EH (cell line): Measurements from ENCODE around the gene TMIGD2.
"Not testable (repeated sequence)": the region's sequence is repeated elsewhere in the genome, so short reads cannot be mapped to it uniquely, and the experiment has no call there.

Experiments used
- DNase-seq: peaks from one replicate; pipeline ENCODE4 v3.0.0-alpha.2; 2015; ENCODE audit warnings: low read depth

TMIGD2 gene

DNA sequence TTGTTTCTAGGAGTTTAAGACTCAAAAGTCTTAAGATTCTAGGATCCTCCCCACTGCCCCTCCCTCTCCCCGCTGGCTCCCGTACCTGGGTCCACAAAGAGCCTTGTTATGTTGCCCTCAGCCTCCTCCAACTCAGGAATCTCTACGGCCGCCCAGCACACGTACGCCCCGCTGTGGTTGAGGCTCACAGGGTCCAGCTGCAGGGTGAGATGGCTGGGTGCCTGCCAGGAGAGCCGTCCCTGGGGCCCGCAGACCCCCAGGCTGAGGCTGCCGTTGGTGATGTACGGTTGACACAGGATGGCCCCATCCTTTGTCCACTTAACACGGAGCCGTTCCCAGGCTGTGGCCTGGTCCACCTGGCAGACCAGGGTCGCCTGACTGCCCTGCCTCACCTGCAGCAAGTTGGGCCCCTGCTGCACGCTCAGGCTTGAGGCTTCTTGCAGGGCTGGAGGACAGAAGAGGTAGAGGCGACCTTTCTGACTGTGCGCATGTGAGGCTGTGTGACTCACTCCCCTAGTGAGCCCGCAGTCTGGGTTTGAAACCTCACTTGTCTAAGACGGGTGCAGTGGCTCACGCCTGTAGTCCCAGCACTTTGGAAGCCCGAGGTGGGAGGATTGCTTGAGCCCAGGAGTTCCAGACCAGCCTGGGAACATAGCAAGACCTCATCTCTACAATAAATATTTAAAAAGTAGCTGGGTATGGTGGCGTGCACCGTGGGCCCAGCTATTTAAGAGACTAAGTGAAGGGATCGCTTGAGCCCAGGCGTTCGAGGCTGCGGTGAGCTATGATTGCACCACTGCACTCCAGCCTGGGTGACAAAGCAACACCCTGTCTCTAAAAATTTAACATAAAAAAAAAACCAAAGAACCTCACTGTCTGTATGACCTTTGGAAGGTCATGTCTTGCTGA, 4.0 kb downstream of the TMIGD2 start:
- DNase-seq: no peak

DNA sequence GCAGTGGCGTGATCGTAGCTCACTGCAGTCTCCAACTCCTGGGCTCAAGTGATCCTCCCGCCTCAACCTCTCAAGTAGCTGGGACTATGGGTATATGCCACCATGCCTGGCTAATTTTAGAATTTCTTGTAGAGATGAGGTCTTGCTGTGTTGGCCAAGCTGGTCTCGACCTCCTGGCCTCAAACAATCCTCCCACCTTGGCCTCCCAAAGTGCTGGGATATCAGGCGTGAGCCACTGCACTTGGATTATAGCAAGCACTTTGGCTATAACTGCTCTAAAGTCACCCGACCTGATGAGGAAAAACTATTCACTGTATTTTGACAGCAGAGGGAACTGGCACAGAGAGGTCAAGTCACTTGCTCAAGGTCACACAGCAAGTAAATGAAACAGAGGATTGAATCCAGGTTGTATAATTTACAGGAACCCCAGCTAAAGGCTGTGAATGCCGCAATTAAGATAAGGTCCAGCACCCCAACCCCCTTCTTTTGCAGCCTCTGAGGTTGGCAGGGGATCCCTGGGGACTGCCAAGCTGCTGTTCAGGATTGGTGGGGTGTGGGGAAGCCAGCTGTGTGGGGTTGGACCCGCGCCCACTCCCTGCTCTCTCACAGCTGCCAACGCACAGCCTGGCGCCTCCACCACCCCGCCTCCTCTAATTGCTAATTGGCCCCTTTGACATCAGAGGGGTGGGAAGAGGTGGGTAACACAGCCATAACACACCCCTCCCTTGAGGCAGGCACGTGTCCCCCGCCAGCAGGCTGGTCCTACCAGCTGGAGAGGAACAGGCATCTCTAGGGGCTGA, 6.0 kb downstream of the TMIGD2 start:
- DNase-seq: no peak

DNA sequence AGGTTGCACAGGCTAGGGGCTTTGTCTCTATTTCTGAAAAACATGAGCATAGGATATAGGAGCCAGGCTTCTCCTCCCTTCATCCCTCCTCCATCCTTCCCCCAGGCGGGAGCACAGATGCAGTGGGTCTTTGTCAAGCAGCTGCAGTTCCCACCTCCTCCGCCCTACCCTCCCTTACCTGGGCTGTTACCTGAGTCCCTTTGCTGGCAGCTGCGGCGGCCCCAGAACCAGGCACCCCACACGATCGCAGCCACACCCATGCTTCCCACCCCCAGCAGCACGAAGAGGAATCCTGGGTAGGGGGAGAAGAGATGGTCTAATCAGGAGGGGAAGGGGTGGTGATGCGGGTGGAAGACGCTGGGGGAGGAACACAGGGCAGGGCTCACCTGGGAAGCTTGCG, 7.8 kb downstream of the TMIGD2 start:
- DNase-seq: no peak

DNA sequence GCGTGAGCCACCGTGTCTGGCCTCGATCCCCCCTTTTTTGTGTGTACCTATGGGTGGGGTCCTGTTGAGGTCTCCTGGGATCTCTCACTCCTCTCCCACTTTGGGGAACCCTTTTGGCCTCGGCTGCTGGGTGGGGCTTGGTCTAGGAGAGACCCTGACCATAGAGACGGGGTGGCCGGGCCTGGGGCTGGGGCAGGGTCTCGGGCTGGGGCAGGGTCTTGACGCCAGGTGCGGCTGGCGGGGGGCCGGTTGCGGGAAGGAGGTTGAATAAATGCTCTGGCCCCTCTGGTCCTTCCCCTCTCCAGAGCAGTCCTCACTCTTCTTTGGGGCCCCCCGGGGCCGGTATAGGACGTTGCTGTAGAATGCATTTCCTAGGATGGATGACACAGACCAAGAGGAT, 9.7 kb downstream of the TMIGD2 start:
- no peak for DNase-seq

DNA sequence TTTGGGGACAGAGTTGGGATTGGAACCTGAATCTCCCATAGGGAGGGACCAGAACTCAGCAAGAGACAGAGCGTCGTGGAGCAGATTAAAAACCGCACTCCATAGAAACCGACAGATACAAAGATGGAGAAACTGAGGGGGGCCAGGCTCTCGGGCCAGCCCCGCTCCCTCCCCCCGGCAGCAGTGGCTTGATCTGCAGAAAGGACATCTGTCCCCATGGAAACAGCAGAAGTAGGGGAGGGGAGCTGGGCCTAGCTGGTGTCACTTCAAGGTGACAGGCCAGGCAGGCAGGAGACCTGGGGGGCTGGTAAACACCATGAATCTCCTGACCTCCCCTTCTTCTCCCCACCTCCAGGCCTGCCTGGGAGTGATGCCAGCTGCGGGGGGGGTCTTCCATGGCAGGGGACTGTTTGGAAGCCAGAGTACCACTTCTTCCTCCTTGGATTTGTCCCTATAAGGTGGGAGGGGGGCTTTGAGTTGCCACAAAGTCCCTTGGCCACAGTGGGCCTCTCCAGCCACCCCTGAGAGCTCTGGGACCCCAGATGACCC, 10.9 kb downstream of the TMIGD2 start:
- no peak for DNase-seq

DNA sequence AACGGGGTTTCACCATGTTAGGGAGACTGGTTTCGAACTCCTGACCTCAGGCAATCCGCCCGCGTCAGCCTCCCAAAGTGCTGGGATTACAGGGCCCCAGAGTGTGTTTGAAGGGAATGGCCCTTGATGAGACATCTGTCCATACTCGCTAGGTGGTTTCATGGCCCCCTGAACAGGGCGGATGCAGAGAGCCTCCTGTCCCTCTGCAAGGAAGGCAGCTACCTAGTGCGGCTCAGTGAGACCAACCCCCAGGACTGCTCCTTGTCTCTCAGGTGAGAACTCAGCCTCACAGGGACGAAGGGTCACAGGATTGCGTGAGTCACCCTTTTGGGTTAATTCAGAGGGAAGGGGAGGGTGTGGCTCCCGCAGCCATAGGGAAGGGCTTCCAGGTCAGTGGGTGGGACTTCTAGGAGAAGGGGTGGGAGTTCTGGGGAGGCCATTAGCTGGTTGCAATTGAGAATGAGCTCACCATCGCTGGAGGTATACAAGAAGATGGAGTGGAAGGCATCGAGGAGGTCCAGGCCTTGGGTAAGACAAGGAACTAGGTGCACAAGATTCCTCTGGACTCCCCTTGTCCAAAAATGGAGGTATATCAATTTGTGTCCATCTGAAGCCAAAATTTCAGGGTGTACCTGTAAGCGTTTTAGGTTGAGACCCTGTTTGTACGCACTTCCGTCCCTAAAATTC, 14.0 kb downstream of the TMIGD2 start:
- DNase-seq: no peak

DNA sequence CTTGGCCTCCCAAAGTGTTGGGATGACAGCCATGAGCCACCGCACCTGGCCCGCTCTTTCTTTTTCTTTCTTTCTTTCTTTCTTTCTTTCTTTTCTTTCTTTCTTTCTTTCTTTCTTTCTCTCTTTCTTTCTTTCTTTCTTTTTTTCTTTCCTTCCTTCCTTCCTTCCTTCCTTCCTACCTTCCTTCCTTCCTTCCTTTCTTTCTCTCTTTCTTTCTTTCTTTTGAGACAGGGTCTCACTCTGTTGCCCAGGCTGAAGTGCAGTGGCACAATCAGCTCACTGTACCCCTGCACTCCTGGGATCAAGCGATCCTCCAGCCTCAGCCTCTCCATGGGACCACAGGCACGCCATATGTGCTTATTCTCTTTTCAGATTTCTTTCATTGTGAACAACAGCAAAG, 16.0 kb downstream of the TMIGD2 start:
- not testable (repeated sequence) for DNase-seq

DNA sequence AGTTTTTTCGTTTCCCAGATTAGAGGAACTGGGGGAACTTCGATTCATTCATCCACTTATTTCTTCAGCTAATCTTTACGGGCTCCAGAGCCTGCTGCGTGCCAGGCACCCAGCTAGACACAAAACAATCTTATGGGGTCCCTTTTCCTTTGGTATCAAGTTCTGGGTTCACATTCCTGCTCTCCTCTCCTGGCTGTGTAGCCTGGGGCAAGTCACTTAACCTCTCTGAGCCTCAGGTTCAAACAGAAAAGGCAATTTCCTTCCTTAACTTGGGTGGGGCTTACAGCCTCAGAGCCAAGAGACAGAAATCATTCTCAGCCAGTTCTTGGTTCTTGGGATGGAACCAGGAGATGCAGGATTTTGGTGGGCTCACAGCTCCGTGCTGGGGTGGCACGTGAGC, 17.2 kb downstream of the TMIGD2 start:
- DNase-seq: no peak

DNA sequence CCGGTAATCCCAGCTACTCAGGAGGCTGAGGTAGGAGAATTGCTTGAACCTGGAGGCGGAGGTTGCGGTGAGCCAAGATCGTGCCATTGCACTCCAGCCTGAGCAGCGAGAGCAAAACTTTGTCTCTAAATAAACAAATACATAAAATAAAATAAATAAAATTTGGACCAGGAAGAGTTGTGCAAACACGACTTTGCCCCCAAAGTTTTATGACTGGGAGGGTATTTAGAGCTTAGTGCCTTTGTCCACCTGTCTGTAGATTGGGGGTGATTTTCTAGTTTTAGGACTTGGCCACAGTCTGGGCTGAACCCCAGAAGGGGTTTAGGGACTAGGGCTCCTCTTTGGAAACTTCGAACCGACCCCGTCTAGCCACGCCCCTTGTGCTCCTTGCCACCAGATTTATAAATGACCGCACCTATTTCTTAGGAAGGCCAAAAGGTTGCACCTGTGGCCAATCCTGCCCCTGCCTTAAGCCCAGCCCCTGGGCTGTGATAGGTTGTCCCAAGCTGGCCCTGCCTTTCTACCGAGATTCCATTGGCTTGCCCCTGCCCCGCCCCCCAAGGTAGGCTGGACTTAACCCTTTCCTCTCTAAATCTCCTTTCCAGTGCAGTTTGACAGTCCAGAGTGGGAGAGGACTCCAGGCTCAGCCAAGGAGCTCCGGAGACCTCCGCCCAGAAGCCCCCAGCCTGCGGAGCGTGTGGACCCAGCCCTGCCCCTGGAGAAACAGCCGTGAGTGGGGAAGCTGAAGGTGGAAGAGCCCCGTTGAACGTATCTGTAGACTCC, 17.8 kb downstream of the TMIGD2 start:
- peak; percentile 16 for DNase-seq

DNA sequence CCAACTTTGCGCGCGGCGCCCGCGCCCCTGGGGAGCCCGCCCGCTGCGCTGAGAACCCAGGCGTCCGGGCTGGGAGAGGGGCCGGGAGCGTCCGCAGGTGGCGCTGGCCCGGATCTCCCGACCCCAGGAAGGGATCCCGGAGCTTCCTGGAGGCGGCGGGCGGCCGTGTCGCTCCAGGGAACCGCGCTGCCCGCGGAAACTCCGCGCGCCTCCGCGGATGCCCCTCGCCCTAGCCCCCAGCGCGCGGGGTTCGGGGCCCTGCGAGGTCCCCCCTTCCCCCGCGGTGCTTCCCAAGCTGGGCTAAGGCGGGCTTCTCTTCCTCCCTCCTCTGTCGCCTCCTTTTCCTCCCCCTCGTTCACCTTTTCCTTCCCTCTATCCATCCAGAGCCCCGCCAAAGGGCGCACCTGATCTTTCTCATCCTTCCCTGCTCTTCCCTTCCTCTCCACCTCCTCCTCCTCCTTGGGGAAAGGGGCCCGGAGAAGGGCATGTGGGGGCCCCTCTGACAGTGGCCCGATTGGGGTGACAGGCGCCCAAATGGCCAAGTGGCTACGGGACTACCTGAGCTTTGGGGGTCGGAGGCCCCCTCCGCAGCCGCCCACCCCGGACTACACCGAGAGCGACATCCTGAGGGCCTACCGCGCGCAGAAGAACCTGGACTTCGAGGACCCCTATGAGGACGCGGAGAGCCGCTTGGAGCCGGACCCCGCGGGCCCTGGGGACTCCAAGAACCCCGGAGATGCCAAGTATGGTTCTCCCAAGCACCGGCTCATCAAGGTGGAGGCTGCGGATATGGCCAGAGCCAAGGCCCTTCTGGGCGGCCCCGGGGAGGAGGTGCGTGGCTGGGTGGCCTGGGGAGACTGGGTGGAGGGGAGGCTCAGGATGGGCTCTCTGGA, 22.4 kb downstream of the TMIGD2 start:
- no peak for DNase-seq

DNA sequence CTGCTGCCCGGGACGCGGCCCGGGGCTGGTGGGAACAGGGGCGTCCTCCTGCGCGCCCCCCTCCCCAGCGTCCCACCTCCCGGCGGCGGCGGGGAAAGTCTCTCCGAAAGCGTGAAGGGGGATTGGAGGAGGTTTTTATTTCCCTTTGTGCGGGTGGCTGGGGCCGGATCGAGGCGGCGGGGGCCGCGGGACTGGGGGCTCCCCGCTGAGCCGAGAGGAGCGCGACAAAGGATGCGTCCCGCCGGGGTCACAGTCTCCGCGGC, 23.0 kb downstream of the TMIGD2 start:
- DNase-seq: no peak

DNA sequence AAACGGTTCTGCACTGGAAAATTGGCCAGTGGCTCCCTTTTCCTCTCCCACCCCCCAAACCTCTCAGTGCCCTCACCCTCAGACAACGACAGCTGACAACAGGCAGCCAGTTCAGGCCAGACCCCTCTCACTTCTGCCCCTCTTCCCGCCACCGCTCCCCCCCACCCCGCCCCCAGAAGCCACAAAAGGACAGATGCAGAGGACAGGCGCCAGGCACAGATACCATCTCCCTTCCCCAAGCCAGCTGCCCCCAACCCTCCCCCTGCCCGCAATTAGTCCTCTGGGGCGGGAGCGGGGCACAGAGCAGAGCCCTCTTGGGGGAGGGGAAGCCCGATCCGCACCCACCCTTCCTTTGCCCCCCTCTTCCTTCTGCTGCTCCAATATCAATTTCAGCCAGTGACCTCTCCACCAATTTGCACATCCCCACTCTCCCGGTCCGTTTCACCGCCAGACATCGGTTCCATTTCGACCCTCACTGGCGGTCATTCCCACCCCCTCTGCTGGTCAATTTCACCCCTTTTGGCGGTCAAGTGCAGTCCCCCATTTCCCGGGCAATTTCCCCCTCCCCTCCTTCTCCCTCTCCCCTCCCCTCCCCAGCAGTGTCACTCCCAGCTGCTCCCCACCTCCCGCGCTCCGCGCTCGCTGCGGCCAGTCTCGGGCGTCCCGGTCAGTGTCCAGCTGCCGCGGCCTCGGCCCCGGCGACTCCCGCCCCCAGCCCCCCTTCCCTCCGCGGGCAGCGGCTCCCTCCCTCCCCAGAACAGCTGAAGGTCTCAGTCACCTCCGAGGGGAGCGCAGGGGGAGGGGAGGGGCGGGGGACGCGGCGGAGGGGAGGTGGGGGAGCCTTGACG, 23.5 kb downstream of the TMIGD2 start, which contains the start of gene SHD:
Gene SHD (plus strand): TSS at position 848 of the 848 bp plus-strand sequence. CDS start 798 bp downstream, outside the sequence.
- DNase-seq: no peak

DNA sequence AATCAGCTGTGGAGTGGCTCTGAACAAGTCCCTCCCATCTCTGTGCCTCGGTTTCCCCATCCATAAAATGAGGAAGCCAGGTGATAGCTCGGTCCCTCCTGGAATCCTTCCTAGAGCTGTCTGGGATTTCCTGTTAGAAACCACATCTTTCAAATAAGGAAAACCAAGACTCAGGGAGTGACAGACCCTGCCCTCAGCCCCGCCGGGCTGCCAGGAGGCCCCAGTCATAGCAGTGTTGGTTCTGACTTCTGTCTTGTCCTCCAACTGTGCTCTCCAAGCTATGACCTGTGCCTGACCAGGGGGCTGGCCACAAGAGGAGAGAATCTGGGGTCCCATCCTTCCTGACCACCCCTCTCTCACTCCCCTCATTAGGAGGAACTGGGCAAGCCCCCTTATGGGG, 24.2 kb downstream of the TMIGD2 start:
- no peak for DNase-seq

DNA sequence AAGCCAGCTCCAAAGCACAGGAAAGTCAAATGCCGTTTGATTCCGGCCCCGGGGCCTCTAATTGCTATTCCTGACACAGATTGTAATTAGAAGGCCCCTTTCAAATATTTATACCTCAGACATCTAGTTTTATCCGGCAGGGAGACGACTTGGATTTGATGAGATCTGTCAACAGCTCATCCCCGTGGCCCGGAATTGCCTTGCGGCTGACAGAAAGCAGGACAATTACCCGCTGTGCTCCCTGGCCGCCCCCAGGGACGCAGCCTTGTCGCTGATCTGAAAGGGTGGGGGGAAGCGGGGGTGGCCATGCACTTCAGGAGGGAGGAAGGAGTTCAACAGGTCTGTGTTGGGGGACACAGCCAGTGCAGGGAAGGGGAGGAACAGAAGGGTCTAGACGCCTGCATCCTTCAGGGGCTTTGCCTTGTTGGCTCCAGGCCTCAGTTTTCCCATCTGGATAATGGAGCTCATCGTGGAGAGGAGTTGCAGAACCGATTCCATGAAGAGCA, 24.9 kb downstream of the TMIGD2 start:
- DNase-seq: no peak

DNA sequence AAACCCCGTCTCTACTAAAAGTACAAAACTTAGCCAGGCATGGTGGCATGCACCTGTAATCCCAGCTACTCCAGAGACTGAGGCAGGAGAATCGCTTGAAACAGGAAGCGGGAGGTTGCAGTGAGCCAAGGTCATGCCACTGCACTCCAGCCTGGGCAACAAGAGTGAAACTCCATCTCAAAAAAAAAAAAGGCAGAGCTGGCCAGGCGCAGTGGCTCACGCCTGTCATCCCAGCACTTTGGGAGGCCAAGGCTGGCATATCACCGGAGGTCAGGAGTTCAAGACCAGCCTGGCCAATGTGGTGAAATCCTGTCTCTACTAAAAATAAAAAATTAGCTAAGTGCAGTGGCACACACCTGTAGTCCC, 27.9 kb downstream of the TMIGD2 start:
- DNase-seq: not testable (repeated sequence)

DNA sequence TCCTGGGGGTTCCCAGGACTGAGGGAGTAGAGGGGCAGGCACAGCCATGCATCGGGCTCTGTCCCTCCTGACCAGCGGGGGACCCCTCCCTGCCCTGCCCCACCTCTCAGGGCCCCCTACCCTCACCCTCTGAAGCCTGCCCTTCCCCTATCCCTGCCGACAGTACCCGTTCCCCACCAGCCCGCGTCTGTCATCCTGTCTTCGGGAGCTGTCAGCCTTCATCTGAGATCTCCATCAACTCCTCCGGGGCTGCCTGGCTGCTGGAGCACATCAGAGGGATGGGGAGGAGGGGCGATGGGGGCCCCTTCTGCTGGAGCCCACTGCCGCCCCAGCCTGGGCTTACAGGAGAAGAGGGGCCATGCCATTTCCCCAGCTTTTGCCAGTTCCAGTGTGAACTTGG, 29.3 kb downstream of the TMIGD2 start:
- DNase-seq: no peak

DNA sequence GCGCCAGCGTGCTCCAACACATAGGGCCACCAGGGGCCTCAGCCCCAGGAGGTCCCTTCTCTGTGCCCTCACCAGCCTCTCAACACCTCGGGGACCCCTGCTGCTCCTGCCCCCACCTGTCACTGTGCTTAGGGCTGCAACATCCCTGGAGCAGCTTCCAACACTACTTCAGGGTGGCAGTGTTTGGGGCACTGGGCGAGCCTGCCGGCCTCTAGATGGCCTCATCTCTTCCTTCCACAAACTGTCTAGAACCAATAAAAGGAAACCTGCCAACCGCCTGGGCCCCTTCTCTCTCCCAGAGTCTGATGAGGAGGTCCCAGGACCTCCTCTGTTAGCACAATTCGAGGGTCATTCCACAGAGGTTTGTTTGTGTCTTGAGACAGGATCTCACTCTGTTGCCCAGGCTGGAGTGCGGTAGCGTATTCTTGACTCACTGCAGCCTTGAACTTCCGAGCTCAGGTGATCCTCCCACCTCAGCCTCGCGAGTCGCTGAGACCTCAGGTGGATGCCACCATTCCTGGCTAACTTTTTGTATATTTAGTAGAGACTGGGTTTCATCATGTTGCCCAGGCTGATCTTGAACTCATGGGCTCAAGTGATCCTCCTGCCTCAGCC, 33.3 kb downstream of the TMIGD2 start:
- DNase-seq: no peak

DNA sequence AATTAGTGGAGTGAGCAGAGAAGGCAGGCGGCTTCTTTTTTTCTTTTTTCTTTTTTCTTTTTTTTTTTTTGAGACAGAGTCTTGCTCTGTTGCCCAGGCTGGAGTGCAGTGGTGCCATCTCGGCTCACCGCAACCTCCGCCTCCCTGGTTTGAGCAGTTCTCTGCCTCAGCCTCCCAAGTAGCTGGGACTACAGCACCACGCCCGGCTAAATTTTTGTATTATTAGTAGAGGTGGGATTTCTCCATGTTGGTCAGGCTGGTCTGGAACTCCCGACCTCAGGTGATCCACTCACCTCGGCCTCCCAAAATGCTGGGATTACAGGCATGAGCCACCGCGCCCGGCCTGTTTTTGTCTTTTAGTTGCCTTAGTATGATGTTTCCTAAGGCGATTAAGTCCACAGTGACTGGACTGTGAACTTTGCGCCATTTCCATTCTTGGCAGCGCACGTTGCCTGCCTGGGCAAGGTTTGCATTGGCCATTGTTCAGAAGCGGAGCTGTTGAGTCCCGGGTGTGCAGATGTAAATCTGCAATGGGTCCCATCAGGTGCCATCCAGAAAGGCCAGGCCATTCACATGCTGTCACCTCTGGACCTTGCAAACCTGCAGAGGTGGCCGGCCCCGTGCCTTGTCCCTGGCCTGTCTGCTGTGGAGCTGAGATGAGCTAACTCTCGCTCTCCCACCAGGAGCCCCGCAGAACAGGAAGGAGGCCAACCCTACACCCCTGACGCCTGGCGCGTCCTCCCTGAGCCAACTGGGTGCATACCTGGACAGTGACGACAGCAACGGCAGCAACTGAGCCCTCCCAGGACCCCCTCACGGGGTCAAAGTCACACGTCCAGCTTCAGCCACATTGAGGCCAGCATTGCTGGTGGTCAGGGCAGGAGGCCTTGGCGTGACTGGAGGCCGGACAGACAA, 34.0 kb downstream of the TMIGD2 start:
- no peak for DNase-seq
